ENCODE data around the gene ARSK.

GRCh38 chr5:95526871-95527270, 28.0 kb upstream of the ARSK start:
- no peak for TF ChIP-seq EZH2 (IDR thresholded peaks at IDR 0.05; ENCODE audit: borderline replicate concordance, control insufficient read depth, low read depth, low read length)
- TF ChIP-seq, protein P1, sequence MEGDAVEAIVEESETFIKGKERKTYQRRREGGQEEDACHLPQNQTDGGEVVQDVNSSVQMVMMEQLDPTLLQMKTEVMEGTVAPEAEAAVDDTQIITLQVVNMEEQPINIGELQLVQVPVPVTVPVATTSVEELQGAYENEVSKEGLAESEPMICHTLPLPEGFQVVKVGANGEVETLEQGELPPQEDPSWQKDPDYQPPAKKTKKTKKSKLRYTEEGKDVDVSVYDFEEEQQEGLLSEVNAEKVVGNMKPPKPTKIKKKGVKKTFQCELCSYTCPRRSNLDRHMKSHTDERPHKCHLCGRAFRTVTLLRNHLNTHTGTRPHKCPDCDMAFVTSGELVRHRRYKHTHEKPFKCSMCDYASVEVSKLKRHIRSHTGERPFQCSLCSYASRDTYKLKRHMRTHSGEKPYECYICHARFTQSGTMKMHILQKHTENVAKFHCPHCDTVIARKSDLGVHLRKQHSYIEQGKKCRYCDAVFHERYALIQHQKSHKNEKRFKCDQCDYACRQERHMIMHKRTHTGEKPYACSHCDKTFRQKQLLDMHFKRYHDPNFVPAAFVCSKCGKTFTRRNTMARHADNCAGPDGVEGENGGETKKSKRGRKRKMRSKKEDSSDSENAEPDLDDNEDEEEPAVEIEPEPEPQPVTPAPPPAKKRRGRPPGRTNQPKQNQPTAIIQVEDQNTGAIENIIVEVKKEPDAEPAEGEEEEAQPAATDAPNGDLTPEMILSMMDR (IDR thresholded peaks at IDR 0.05 in 2 of 3, conservative IDR thresholded peaks at IDR 0.05 in 1 of 3; ENCODE audit: control insufficient read depth in 2 of 3, extremely low read depth in 1 of 3, insufficient read depth in 1 of 3, low read depth in 3 of 3, low read length in 3 of 3) = no peak
- no peak for TF ChIP-seq E2F4 (IDR thresholded peaks at IDR 0.05; ENCODE audit: low read depth, low read length)
- no peak for TF ChIP-seq CREB1 (IDR thresholded peaks at IDR 0.05; ENCODE audit: low read depth)
- TF ChIP-seq CBX5 (IDR thresholded peaks at IDR 0.05; ENCODE audit: low read depth) = no peak
- TF ChIP-seq PML (IDR thresholded peaks at IDR 0.05; ENCODE audit: low read length) = no peak
- TF ChIP-seq SIN3A (IDR thresholded peaks at IDR 0.05; ENCODE audit: low read depth, low read length) = no peak
- no peak for TF ChIP-seq ZBTB33 (IDR thresholded peaks at IDR 0.05)
- TF ChIP-seq EP300 (IDR thresholded peaks at IDR 0.05; ENCODE audit: borderline replicate concordance in 1 of 2, control insufficient read depth in 1 of 2, low read depth in 2 of 2, low read length in 2 of 2) = no peak

Measured in GM12878 (cell line).